GM19035 (cell line): ENCODE results near the gene OR9G1.
"Not testable (repeated sequence)": the region's sequence is repeated elsewhere in the genome, so short reads cannot be mapped to it uniquely, and the experiment has no call there.

Source experiments
- ATAC-seq: cut with Tn5 transposase; IDR thresholded peaks from one replicate; pipeline ENCODE4 v1.9.1; 2021; ENCODE audit not compliant: unreplicated experiment

OR9G1 gene

GRCh38 chr11:56698795-56699194 is at the start of gene OR9G1:
TSS of gene OR9G1 (plus strand) at chr11:56699095. CDS start at chr11:56700388, 1,293 bp downstream.
- ATAC-seq, result no peak

- no peak for ATAC-seq
Measured at GRCh38 chr11:56659755-56660154, 39.1 kb upstream of the OR9G1 start.

- ATAC-seq, result no peak
Measured at GRCh38 chr11:56663386-56663785, 35.5 kb upstream of the OR9G1 start, which contains the start of gene OR5AR1. TSS of gene OR5AR1 (plus strand) at chr11:56663686. CDS start at chr11:56663686, 0 bp downstream.

GRCh38 chr11:56670984-56671383 is 27.9 kb upstream of the OR9G1 start:
- no peak for ATAC-seq

- no peak for ATAC-seq
Measured at GRCh38 chr11:56688554-56689100, 10.3 kb upstream of the OR9G1 start.

- not testable (repeated sequence) for ATAC-seq
Measured at GRCh38 chr11:56691179-56691578, 7.7 kb upstream of the OR9G1 start.

GRCh38 chr11:56693428-56693827 is 5.5 kb upstream of the OR9G1 start:
- ATAC-seq, result no peak

- ATAC-seq, result no peak
Measured at GRCh38 chr11:56700242-56700913, 1.5 kb downstream of the OR9G1 start.

- no peak for ATAC-seq
Measured at GRCh38 chr11:56700914-56701485, 2.1 kb downstream of the OR9G1 start.

- no peak for ATAC-seq
Measured at GRCh38 chr11:56705784-56706396, 7.0 kb downstream of the OR9G1 start.

GRCh38 chr11:56706486-56706885 is 7.6 kb downstream of the OR9G1 start:
- ATAC-seq, result no peak

- ATAC-seq, result no peak
Measured at GRCh38 chr11:56714206-56714605, 15.3 kb downstream of the OR9G1 start.

GRCh38 chr11:56716379-56716854 is 17.5 kb downstream of the OR9G1 start:
- ATAC-seq, result no peak

GRCh38 chr11:56720513-56720912 is 21.6 kb downstream of the OR9G1 start:
- no peak for ATAC-seq

- ATAC-seq, result no peak
Measured at GRCh38 chr11:56740107-56740506, 41.2 kb downstream of the OR9G1 start.

GRCh38 chr11:56740886-56741285 is 42.0 kb downstream of the OR9G1 start:
- ATAC-seq, result no peak

GRCh38 chr11:56748597-56748996 is 49.7 kb downstream of the OR9G1 start, which contains the start of gene OR9G4:
TSS of gene OR9G4 (minus strand) at chr11:56748697. CDS start at chr11:56743766, 4,931 bp downstream.
- no peak for ATAC-seq

- no peak for ATAC-seq
Measured at GRCh38 chr11:56750190-56750589, 51.3 kb downstream of the OR9G1 start.

GRCh38 chr11:56751480-56751879 is 52.6 kb downstream of the OR9G1 start:
- ATAC-seq, result no peak
